Kidney (tissue), 14 donors: ENCODE measurements around the gene MBD3. TPM values are rescaled to one million over a fixed set of nuclear protein-coding genes. Genes with fewer than 3 reads are reported as not detected.
"Not testable (repeated sequence)": the region's sequence is repeated elsewhere in the genome, so short reads cannot be mapped to it uniquely, and the experiment has no call there.

Source experiments
- DNase-seq, 5 donors: peaks; one replicate each; pipeline ENCODE4 v3.0.0-alpha.2; 2013 to 2020
- FAIRE-seq: peaks from 2 replicates; lab custom pipeline; 2012; peaks lifted over from hg19 to GRCh38; lab: Jason Lieb, UNC
- H3K27ac ChIP-seq, 2 donors: one replicate each; pipeline ENCODE4 v1.7.0; 2013; ENCODE audit warnings: low read depth in 2 of 2, low read length in 2 of 2, inconsistent platforms in 1 of 2
- H3K27me3 ChIP-seq: one replicate; pipeline ENCODE4 v1.7.1; 2013; ENCODE audit warnings: low read length, inconsistent platforms; ENCODE audit not compliant: control insufficient read depth, insufficient read depth
- H3K36me3 ChIP-seq, 3 donors: one replicate each; pipeline versions ENCODE4 v1.7.0 to v1.7.1; 2013; ENCODE audit warnings: low read length in 3 of 3, control low read depth in 1 of 3, inconsistent platforms in 1 of 3; ENCODE audit not compliant: insufficient read depth in 3 of 3, control insufficient read depth in 2 of 3
- H3K4me1 ChIP-seq, 3 donors: one replicate each; pipeline versions ENCODE4 v1.7.0 to v1.7.1; 2013; ENCODE audit warnings: low read length in 3 of 3, inconsistent platforms in 1 of 3, low read depth in 1 of 3; ENCODE audit not compliant: control insufficient read depth in 2 of 3, insufficient read depth in 2 of 3
- H3K4me3 ChIP-seq, 3 donors: one replicate each; pipeline versions ENCODE4 v1.7.0 to v1.8.1; 2013; ENCODE audit warnings: low read length in 3 of 3, control low read depth in 1 of 3, inconsistent platforms in 1 of 3
- H3K9ac ChIP-seq, 3 donors: one replicate each; pipeline versions ENCODE4 v1.7.0 to v1.7.1; 2013; ENCODE audit warnings: low read length in 3 of 3, control low read depth in 1 of 3, inconsistent platforms in 1 of 3
- H3K9me3 ChIP-seq, 3 donors: one replicate each; pipeline versions ENCODE4 v1.7.0 to v1.7.1; 2013; ENCODE audit warnings: low read length in 3 of 3, control low read depth in 1 of 3, inconsistent platforms in 1 of 3; ENCODE audit not compliant: control insufficient read depth in 2 of 3, insufficient read depth in 1 of 3
- CTCF ChIP-seq: IDR thresholded peaks from 3 replicates; pipeline ENCODE4 v1.5.1; 2012; ENCODE audit warnings: mild to moderate bottlenecking, moderate library complexity, borderline replicate concordance; ENCODE audit not compliant: insufficient read depth; ENCODE audit errors: extremely low read depth
- intact Hi-C: fragments of 100-400 bp; cut with DNase I; formaldehyde crosslinking; loops from one replicate; pipeline ENCODE4 v1.11.1; 2022
- polyA plus RNA-seq: library from polyadenylated mRNA; stranded (reverse); fragments of 350-450 nt; fragmentation: Illumina TruSeq; extraction: RNeasy Lipid Tissue Mini Kit (QIAGEN cat#74804); gene quantifications from one replicate; pipeline ENCODE4 v1.2.3, GENCODE V29; 2014; ENCODE audit warnings: low read depth, low replicate concordance; ENCODE audit not compliant: insufficient read depth
- total RNA-seq: library from RNA; stranded (reverse); fragmentation: NEBNext Ultra II Directional; extraction: Animal tissue kit (Norgen Biotek cat#: 25700); gene quantifications from one replicate; pipeline ENCODE4 v1.2.1, GENCODE V29; 2021
- donor health status: control.
- donor health status: control.
- donor health status: control.
- donor health status: control.
- donor health status: control.
- donor health status: DM: yes; HTN: yes; CAD: no.
- donor health status: Normal renal cell carcinoma (clear cell type).

MBD3 gene
- total and polyA plus RNA-seq, 2 donors from 2014 or later, result 62.5 to 76.1 TPM

- Histone ChIP-seq H3K4me1 (no peaks in the 10 kb centered on the region), H3K4me3 (no peak overlapping the region), H3K9me3 (no peaks in the 10 kb centered on the region), H3K27me3 (no peaks in the 10 kb centered on the region), H3K27ac (no peak overlapping the region), H3K9ac (no peak overlapping the region), H3K36me3 (no peaks in the 10 kb centered on the region)
- TF ChIP-seq CTCF, result no peak
- intact Hi-C loops, result no loop called here
- DNase-seq (no peak), FAIRE-seq (no peak)
These were observed 60.7 kb downstream of the MBD3 start for GRCh38 chr19:1532003-1532402.

GRCh38 chr19:1531587-1531986 is 61.1 kb downstream of the MBD3 start:
- H3K27ac ChIP-seq, result no peak overlapping the region
- H3K9me3 ChIP-seq, result no peaks in the 10 kb centered on the region
- H3K4me3 ChIP-seq, result no peak overlapping the region
- no peaks in the 10 kb centered on the region for H3K36me3 ChIP-seq
- H3K9ac ChIP-seq, result no peak overlapping the region
- no peaks in the 10 kb centered on the region for H3K4me1 ChIP-seq
- intact Hi-C loops, result no loop called here
- FAIRE-seq (no peak), DNase-seq (no peak)
- TF ChIP-seq CTCF, result no peak
- no peaks in the 10 kb centered on the region for H3K27me3 ChIP-seq

DNA sequence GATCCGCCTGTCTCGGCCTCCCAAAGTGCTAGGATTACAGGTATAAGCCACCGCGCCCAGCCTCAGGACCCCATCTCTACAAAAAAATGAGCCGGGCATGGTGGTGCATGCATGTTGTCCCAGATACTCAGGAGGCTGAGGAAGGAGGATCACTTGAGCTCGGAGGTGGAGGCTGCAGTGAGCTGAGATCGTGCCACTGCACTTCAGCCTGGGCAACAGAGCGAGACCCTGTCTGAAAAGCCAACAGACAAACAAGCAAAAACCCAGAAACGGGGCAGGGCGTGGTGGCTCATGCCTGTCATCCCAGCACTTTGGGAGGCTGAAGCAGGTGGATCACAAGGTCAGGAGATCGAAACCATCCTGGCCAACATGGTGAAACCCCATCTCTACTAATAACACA is 61.8 kb downstream of the MBD3 start:
- H3K9me3 ChIP-seq, H3K36me3 ChIP-seq, H3K9ac ChIP-seq, intact Hi-C loops, FAIRE-seq, DNase-seq, H3K27me3 ChIP-seq, H3K4me3 ChIP-seq, H3K27ac ChIP-seq, H3K4me1 ChIP-seq: not testable (repeated sequence)

DNA sequence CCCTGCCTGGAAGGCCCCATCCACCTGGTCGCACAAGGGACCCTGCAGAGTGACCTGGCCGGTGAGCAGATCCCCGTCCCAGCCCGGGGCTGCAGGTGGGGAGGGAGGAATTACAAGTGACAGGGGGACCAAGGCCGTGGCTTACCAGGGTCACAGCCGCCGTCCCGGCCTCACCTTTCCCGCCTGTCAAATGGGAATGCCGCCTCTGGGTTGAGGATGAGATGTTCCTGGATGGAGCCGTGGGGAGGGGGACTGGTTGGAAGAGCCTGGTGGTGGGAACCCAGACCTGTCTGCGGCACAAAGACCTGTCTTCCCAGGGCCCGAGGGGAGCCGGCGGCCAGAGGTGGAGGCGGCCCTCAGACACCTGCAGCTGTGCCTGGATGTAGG is 63.2 kb downstream of the MBD3 start:
- peaks cover 0 to 2% (median 0%) of the 10 kb centered on the region in 3 donors for H3K9me3 ChIP-seq
- no peak overlapping the region for H3K9ac ChIP-seq
- H3K36me3 ChIP-seq, result no peaks in the 10 kb centered on the region
- H3K27me3 ChIP-seq, result peaks cover 8% of the 10 kb centered on the region
- DNase-seq (no peak), FAIRE-seq (no peak)
- intact Hi-C loops, result no loop called here
- no peak overlapping the region for H3K4me3 ChIP-seq
- H3K4me1 ChIP-seq, result peaks cover 0 to 2% (median 0%) of the 10 kb centered on the region in 3 donors
- no peak overlapping the region for H3K27ac ChIP-seq
- TF ChIP-seq CTCF, result no peak
